Tibial nerve (tissue), 4 donors: Measurements from ENCODE around the gene PLA2G4D.

ENCODE experiments used
- CTCF ChIP-seq, 5 experiments: fragments of 200-600 bp in 3 of 5; fragments of 450-650 bp in 2 of 5; sonication (generic) in 3 of 5; IDR thresholded peaks; one replicate each; pipeline ENCODE4 v1.5.1; 2016 to 2019; ENCODE audit warnings: antibody characterized with exemption in 5 of 5, mild to moderate bottlenecking in 3 of 5, moderate library complexity in 2 of 5
- EP300 ChIP-seq, 2 donors: sonication (generic); formaldehyde crosslinking; IDR thresholded peaks; one replicate each; pipeline ENCODE4 v1.6.1; 2017; ENCODE audit warnings: antibody characterized with exemption in 2 of 2, mild to moderate bottlenecking in 1 of 2

- no peak for TF ChIP-seq CTCF (IDR thresholded peaks at IDR 0.05)
- no peak for TF ChIP-seq EP300 (IDR thresholded peaks at IDR 0.05)
Observed at GRCh38 chr15:42108189-42108588, 13.8 kb upstream of the PLA2G4D start.
